Fibroblast of gingiva (primary cell): ENCODE measurements around the gene HSPB8.
A peak's percentile ranks its signal among the peaks of the same experiment; 100 is the strongest.

Experiments used
- DNase-seq: peaks from one replicate; pipeline ENCODE4 v3.0.0-alpha.2; 2011; ENCODE audit warnings: low read depth

The HSPB8 gene, protein sequence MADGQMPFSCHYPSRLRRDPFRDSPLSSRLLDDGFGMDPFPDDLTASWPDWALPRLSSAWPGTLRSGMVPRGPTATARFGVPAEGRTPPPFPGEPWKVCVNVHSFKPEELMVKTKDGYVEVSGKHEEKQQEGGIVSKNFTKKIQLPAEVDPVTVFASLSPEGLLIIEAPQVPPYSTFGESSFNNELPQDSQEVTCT

DNA sequence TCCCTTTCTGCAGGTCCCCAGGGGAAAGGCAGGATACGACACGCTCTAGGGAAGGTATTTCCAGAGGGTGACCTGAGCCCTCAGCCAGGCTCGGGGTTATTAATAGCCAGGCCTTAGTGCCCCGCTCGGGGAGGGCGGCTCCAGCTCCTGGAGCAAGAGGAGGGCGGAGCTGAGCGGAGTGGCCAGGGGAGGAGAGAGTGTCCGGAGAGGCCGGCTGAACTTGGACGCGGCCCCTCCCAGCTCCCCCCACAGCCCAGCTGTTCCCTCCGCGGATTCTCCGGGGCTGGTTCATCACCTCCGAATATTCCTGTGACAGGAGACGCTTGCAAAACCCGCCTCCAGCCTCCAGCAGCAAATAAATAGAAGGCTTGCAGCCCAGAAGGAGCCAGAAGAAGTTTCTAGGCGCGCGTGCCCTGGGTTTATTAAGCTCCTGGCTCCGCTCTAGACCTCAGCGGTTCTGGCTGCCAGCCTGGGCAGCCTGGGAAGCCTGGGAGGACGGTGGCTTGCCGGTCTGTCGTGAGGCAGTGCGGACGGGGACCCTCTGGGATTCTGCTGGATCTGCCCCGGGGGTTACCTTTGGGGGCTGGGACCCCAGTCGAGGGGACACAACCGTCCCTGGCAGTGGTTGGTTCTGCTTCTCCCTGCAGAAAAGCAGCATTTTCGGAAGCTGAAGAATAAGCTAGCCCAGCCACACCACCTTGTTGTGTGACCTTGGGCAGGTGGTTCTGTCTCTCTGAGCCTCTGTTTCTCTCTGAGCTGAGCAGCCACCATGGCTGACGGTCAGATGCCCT lies at the start of gene HSPB8:
TSS of gene HSPB8 (plus strand) at position 388 of the 791 bp plus-strand sequence. CDS start at position 770, 382 bp downstream.
- DNase-seq, result peak; percentile 90

DNA sequence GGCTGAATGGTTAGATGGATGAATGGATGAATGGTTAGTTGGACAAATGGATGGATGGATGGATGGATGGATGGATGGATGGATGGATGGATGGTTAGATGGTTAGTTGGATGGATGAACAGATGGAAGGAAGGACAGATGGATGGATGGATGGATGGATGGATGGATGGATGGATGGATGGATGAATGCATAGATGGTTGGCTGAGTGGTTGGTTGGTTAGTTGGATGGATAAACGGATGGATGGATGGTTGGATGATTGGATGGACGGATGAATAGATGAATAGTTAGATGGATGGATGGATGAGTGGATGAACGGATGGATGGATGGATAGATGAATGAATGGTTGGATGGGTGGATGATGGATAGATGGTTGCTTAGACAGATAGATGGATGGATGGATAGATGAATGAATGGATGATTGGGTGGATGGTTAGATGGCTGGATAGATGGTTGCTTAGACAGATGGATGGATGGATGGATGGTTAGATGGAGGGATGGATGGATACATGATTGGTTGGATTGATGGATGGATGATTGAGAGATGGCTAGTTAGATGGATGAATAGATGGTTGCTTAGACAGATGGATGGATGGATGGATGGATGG lies 48.8 kb upstream of the HSPB8 start:
- no peak for DNase-seq

DNA sequence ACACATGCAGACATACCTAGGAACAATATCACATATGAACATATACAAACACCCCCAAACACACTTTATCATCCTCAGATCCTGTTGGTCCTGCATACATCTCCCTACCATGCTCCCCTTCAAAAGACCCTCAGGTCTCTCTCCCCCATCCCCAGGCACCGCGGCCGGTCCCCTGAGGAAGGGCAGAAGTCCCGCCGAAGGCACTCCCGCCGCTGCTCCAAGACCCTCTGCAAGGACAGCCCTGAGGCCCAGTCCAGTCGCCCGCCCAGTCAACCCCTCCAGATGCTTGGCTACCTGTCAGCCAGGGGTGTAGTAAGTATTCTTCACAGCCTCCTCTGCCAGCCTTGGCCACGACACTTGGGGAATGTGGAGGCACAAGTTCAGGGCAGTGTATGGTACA lies 48.2 kb upstream of the HSPB8 start:
- DNase-seq, result no peak

DNA sequence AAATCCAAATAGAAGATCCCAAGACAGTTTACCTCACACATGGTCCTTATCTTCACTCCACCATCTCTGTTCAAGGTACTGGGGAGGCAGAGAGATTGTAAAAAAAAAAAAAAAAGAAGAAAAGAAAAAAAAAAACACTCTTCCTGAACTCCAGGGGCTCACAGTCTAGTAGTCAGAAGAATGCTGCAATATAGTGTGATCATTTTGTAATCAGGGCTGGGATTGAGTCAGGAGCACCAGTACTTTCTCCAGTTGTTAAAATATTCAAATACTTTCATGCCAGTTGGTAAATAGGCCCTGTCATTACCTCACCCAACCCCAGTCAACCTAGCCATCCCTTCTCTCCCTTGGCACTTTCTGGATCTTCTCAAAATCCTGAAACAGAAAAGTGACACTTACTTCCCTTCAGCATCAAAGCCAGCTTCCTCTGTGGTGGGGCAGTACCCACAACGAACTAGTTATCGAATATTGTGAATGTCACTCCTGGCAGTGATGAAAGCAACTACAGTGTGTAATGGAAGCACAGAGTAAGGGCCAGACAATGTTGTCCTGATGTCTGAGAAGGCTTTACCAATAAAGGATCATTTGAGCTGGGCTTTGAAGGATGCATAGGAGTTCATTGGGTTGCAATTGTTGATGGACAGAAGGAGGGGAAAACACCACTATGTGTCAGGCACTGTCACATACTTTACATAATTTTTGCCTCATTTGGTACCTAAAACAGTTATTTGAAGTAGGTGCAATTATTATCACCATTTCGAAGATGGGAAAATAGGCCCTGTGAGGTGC lies 44.3 kb upstream of the HSPB8 start:
- no peak for DNase-seq

DNA sequence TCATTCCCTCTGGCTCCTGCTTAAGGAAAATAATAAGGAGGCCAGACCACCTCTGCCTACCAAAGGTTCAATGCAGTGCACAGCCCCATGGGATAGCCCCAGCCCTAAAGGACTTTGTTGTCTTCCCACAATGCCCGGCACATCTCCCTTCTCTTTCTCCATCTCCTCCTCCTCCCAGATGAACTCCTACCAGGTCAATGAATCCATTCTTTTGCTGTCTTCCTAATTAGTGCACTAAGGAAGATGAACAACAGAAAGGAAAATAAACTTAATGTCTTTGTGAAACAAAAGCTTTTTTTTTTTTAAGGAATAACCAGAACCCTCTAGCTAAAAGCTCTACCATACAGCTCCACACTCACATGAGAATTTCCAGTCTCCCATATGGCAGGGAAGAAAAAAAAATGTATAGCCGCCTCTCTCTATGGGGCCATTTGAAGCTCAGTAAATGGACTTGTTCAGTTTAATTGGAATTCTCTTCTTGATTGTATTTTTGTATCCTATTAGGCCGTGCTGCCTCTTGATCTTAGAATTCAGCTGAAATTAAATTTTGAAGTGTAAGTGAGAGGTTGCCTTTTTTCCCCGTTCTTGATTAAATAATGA lies 41.8 kb upstream of the HSPB8 start:
- no peak for DNase-seq

DNA sequence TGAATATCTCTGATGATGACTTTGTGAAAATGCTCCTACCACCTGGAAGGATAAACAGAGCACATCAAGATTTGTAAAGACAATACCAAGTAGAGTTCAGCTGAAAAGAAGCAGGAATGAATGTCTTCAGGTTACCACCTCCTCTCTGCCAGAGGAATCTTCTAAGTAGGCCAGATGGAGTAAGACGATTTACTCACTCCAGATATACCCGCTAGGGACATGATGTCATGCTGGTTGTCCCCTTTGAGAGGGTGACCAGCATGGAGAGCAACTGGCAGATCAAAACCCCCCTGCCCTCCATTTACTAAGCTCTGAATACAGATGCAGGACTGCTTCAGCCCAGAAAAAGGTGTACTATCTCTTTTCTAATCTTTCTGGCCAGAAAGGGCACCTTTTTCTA lies 39.3 kb upstream of the HSPB8 start:
- no peak for DNase-seq

DNA sequence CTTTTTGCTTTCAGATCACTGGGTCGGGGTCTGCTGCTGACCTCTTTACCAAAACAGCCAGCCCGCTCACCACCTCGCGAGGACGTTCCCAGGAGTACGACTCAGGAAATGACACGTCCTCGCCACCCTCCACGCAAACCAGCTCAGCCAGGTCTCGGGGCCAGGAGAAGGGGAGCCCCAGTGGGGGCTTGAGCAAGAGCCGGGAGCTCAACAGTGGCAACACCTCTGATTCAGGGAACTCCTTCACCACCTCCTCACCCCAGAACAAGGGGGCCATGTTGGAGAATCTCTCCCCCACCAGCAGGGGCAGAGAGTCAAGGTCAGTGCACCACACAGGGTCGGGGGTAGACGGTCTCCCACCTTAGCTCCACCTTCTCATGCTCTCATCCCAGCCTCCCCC lies 33.4 kb upstream of the HSPB8 start:
- DNase-seq, result no peak

DNA sequence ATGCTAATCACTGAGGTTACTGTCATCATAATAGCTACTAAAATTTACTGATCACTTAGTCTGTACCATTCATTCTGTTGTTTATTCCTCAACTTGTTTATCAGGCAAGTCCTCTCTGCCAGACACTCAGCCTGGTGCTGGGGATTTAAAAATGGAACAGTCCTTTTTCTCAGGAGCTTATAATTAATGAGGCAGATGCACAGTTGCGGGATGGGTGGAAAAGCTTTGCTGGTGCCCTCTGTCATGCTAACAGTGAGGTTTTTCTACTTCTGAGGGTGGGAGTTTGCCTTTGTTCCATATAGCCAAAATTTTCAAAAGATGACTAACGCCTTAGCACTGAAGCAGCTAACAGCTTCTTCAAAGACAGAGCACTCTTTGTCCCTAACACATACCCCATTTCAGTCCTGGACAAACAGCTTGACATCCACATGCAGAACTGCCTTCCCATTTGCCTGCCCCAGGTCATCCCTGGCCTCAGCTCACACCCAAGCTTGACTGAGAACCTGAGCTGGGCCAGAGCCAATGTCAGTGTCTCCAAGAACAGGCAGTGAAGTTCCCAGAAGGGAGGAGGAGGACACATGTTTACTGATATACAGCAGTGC lies 30.8 kb upstream of the HSPB8 start:
- no peak for DNase-seq

DNA sequence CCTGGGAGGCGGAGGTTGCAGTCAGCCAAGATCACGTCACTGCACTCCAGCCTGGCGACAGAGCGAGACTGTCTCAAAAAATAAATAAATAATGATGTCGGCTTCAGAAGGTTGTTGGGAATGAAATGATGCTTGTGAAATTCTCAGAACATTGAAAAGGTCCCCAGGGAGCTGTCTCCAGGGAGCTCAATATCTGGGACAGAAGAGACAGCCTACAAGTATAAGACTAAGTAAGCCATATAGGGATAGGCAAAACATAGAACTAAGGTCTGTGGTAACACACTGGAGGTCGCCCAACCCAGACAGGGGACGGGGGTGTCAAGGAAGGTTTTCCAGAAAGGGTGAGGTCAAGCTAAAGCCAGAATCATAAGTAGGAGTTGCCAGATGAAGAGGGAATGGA lies 29.5 kb upstream of the HSPB8 start:
- DNase-seq, result no peak

DNA sequence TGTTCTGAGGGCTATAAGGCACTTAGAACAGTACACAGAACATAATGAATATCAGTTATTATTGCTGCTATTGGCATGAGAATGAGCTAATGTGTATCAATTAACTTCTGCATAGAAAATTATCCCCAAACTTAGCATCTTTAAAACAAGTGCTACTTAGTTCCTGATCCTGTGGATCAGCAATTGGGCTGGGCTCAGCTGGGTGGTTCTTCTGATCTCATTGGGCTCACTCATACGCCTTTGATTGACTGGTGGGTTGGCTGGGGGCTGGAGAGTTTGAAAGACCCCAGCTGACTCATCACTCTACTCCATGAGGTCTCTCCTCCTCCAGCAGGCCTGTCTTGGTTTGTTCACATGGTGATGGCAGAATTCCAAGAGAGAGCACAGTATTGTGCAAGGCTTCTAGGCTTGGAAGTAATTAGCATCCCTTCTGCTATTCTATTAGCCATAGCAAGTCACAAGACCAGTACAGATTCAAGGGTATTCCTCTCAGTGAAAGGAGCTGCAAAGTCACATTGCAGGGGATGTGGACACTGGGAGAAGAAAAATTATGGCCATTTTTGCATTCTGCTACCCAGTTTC lies 27.2 kb upstream of the HSPB8 start:
- no peak for DNase-seq

DNA sequence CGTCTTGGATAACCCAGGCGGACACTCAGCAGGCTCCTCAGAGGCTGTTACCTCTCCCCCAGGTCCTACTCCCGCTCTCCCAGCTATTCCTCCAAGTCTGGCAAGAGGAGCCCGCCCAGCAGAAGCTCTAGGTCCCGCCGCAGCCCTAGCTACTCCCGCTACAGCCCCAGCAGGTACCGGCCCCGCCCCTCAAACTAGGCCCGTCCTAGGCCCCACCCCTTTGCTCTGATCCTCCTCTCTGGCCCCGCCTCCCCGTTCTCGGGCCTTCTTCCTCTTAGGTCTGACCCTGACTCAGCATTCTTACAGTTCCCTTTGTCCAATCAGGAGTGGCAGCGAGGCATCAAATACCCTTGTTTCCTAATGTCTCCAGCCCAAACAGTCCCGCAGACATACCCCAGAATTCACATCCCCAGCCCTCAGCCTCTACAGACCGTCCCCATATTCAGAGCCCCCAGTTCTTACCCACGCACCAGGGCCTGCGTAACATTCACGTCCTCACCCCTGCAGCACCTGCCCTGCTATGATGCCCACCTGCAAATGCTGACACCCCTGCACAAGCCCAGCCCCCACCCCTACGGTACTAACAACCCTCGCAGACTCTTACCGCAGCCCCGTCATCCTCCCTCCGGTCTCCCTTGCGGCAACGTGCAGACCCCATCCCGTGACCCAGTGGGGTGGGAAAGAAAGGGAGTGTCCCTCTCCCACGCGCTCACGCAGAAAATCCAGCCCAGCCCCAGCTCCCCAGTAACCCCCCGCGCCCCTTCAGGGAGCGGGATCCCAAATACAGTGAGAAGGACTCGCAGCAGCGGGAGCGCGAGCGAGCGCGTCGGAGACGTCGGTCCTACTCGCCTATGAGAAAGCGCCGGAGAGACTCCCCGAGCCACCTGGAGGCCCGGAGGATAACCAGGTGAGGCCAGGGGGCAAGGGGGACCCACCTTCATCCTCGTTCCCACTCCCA lies 25.0 kb upstream of the HSPB8 start:
- DNase-seq, result no peak

DNA sequence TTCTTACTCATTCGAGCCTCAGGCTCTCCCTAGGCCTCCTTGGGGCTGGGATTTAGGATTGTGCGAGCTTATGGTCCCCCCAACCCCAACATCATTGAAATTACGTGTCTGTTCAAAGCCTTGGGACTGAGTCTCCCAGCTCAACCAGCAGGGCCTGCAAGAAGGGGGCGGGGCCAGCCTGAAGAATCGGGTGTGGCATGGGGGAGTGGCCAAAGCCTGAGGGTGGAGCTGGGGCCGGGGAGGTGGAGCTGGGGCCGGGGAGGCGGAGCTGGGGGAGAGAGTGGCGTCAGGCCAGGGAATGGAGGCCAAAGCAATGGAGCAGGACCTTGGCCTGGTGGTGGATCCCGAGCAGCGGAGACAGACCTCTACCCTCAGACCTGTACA lies 24.3 kb upstream of the HSPB8 start:
- no peak for DNase-seq

DNA sequence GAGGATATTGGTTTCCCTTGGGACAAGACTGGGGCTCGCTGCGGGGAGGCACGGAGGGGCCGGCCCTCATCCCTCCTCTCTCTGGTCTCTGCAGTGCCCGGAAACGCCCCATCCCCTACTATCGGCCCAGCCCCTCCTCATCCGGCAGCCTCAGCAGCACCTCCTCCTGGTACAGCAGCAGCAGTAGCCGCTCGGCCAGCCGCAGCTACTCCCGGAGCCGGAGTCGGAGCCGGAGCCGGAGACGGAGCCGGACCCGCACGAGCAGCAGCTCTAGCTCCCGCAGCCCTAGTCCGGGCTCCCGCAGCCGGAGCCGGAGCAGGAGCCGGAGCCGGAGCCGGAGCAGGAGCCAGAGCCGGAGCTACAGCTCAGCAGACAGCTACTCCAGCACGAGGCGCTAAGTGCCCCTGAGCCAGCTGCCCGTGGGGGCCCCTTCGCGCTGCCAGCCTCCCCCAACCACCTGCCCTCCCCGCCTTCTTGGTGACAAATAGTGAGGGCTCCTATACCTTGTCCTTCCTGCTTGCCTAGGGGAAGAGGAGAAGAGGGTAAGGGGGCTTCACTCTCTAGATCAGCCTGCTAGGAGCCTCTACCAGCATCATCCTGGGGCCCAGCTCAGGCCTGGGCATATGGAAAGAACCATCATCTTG lies 22.2 kb upstream of the HSPB8 start:
- no peak for DNase-seq

DNA sequence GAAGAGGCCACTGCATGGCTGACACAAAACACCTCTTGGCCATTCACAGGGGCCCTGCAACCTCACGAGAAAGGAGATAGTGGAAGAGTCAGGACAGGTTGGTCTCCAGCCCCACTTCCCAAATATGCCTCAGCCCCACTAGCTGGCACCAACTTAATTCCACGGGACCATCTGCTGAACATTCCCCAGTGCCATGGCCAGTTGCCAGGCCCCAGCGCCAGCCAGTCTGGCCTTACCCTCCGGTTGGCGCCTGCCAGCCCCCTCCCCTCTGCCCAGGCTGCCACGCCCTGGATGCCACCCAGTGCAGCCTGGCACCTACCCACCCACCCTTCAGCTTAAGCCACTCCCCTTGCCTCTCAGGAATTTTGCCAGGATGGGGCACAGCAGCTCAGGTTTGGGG lies 21.2 kb upstream of the HSPB8 start:
- DNase-seq, result no peak

DNA sequence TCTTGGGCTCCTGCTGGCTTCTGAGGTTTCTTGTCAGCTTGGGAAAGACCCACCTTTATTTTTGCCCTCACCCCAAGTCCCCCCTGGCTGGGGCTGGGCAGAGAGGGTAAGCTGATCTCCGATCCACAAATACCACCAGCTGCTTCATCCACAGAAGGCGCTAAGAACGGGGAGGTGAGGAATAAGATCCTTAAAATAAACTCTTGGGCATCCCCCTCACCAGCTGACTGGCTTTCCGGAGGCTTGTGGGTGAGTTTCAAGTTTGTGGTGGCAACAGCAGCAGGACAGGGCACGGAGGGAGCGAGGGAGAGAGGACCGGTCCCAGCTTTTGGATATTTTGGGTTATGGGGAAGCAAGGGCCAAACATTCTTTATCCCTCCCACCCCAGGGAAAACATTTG lies 20.8 kb upstream of the HSPB8 start:
- no peak for DNase-seq

DNA sequence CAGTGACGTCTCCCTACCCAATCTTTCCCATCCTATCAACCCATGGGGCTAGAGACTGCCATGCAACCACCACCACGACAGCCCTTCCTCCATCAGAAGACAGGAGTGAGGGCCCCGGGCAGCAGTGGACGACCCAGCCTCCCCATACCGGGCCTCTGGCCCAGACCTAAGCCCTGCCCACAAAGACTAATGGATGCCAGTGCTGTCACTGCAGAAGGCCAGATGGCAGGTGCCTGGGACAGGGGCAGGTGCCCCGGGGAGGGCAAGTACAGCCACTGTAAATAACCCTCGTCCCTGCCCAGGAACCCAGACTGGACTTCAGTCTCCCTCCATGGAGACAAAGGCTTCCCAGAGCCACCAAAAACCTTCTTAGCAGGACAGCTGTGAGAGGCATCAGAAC lies 20.3 kb upstream of the HSPB8 start:
- no peak for DNase-seq

DNA sequence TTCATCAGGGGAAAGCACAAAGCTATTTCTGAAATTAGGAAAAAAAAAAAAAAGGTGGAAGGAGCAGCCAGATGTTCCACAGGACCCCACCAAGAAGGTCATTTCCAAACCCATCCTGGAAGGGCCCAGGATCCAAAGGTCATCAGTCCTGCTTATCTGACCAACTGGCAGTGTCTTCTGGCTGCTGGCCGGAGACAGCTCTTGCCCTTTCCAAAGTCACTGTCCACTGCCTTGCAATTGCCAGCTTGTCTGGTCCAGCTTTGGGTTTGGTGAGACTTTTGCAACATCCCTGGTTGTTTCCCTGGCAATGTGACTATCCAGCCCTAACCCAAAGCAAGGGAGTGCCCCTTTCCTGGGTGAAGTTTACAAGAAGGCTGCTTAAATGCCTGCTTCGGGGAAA lies 18.9 kb upstream of the HSPB8 start:
- no peak for DNase-seq

DNA sequence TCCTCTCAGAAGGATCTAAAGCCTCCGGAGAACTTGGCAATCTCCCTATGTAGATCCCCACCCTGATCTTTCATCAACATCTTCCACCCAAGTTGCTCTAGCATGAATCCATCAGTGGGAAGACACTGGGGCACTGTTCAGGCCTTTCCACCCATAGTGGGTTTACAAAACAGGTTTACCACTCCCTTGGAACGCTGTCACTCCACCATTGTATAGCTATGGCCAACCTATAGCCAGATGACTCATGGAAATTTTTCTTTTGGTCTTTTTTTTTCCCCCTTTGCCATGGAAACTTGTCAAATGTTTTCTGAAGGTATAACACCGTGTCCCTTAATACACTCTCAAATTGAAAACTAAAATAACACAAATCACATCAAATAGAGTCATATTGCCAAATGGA lies 10.8 kb upstream of the HSPB8 start:
- DNase-seq, result no peak

DNA sequence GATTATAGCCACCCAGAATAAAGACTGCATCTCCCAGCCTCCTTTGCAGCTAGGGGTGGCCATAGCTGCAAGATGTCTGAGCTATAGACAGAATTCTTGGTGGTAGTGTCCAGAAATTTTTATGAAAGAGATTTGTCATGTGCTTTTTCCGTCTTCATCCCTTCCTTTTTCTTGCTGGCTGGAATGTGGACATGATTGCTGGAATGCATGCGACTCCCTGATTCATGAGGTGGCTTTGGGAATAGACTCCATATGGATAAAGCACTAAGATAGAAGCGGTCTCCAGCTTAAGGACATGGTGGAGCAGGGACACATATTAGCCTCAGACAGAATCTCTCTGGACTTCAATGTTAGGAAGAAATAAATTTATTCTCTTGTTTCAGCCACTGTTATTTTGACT lies 10.0 kb upstream of the HSPB8 start:
- no peak for DNase-seq

DNA sequence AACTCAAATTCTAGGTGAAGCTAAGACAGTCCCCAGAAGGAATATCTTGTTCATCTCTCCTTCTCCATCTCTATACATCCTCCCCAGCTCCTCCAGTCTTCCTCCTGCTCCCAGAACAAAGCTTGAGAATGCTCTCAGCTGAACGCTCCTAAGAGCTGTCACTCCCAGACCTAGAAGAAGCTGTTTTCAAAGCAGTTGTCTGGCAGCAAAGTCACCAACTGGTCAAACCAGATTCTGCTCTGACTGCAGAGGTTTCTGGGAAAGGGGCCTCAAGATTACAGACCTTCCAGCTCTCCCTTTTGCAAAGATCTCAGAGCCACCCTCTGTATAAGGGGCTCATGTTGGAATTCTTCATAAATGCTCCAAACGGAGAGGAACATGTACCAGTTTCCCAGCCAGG lies 9.6 kb upstream of the HSPB8 start:
- no peak for DNase-seq
